ENCODE measurements around the gene MIPOL1.

DNA sequence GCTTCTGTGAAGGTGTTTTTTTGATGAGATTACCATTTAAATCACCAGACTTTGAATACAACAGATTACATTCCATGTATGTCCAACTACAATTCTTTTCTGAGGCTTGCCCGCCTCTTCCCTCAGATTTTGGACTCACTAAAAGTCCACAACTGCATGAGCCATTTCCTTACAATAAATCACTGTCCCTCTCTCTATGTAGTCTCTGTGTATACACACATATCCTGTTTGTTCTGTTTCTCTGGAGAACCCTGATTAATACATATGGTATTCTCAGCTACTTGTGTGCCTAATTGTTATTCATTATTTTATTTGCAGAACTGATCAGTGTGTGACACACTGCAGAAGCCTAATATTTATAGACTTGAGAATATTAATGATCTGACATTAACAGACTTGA, 2.4 kb upstream of the MIPOL1 start:
- TF ChIP-seq CTCF (conservative IDR thresholded peaks at IDR 0.05; ENCODE audit: low read depth in 2 of 2) (no peak), EZH2 (IDR thresholded peaks at IDR 0.05; ENCODE audit: low read depth, unreplicated experiment) (no peak), REST (IDR thresholded peaks at IDR 0.05; ENCODE audit: unreplicated experiment) (no peak), POLR2AphosphoS5 (IDR thresholded peaks at IDR 0.05; ENCODE audit: low read depth) (no peak), STAT1 (IDR thresholded peaks at IDR 0.05; ENCODE audit: unreplicated experiment) (no peak), EZH2phosphoT487 (IDR thresholded peaks at IDR 0.05; ENCODE audit: unreplicated experiment) (no peak), NANOG (IDR thresholded peaks at IDR 0.05; ENCODE audit: borderline replicate concordance) (no peak), JUNB (IDR thresholded peaks at IDR 0.05; ENCODE audit: unreplicated experiment) (no peak), CREB1 (CRISPR knock-in tag; IDR thresholded peaks at IDR 0.05; ENCODE audit: low read depth) (no peak), ZNF114 (CRISPR knock-in tag; IDR thresholded peaks at IDR 0.05) (no peak)
- TF ChIP-seq, protein P1, sequence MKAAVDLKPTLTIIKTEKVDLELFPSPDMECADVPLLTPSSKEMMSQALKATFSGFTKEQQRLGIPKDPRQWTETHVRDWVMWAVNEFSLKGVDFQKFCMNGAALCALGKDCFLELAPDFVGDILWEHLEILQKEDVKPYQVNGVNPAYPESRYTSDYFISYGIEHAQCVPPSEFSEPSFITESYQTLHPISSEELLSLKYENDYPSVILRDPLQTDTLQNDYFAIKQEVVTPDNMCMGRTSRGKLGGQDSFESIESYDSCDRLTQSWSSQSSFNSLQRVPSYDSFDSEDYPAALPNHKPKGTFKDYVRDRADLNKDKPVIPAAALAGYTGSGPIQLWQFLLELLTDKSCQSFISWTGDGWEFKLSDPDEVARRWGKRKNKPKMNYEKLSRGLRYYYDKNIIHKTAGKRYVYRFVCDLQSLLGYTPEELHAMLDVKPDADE (IDR thresholded peaks at IDR 0.05): no peak
- TF ChIP-seq, protein P2, sequence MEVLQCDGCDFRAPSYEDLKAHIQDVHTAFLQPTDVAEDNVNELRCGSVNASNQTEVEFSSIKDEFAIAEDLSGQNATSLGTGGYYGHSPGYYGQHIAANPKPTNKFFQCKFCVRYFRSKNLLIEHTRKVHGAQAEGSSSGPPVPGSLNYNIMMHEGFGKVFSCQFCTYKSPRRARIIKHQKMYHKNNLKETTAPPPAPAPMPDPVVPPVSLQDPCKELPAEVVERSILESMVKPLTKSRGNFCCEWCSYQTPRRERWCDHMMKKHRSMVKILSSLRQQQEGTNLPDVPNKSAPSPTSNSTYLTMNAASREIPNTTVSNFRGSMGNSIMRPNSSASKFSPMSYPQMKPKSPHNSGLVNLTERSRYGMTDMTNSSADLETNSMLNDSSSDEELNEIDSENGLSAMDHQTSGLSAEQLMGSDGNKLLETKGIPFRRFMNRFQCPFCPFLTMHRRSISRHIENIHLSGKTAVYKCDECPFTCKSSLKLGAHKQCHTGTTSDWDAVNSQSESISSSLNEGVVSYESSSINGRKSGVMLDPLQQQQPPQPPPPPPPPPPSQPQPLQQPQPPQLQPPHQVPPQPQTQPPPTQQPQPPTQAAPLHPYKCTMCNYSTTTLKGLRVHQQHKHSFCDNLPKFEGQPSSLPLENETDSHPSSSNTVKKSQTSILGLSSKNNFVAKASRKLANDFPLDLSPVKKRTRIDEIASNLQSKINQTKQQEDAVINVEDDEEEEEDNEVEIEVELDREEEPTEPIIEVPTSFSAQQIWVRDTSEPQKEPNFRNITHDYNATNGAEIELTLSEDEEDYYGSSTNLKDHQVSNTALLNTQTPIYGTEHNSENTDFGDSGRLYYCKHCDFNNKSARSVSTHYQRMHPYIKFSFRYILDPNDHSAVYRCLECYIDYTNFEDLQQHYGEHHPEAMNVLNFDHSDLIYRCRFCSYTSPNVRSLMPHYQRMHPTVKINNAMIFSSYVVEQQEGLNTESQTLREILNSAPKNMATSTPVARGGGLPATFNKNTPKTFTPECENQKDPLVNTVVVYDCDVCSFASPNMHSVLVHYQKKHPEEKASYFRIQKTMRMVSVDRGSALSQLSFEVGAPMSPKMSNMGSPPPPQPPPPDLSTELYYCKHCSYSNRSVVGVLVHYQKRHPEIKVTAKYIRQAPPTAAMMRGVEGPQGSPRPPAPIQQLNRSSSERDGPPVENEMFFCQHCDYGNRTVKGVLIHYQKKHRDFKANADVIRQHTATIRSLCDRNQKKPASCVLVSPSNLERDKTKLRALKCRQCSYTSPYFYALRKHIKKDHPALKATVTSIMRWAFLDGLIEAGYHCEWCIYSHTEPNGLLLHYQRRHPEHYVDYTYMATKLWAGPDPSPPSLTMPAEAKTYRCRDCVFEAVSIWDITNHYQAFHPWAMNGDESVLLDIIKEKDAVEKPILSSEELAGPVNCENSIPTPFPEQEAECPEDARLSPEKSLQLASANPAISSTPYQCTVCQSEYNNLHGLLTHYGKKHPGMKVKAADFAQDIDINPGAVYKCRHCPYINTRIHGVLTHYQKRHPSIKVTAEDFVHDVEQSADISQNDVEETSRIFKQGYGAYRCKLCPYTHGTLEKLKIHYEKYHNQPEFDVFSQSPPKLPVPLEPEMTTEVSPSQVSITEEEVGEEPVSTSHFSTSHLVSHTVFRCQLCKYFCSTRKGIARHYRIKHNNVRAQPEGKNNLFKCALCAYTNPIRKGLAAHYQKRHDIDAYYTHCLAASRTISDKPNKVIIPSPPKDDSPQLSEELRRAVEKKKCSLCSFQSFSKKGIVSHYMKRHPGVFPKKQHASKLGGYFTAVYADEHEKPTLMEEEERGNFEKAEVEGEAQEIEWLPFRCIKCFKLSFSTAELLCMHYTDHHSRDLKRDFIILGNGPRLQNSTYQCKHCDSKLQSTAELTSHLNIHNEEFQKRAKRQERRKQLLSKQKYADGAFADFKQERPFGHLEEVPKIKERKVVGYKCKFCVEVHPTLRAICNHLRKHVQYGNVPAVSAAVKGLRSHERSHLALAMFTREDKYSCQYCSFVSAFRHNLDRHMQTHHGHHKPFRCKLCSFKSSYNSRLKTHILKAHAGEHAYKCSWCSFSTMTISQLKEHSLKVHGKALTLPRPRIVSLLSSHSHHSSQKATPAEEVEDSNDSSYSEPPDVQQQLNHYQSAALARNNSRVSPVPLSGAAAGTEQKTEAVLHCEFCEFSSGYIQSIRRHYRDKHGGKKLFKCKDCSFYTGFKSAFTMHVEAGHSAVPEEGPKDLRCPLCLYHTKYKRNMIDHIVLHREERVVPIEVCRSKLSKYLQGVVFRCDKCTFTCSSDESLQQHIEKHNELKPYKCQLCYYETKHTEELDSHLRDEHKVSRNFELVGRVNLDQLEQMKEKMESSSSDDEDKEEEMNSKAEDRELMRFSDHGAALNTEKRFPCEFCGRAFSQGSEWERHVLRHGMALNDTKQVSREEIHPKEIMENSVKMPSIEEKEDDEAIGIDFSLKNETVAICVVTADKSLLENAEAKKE (CRISPR knock-in tag; IDR thresholded peaks at IDR 0.05): no peak

All from GM23338 (cell line).